Nephron (organoid): Measurements from ENCODE around the gene TAF4.

Experiments used
- H3K27ac Mint-ChIP-seq, 3 experiments: 2 replicates each; pipeline ENCODE4 v1.8.0; 2020; ENCODE audit warnings: mixed read lengths in 3 of 3, mild to moderate bottlenecking in 2 of 3, moderate library complexity in 1 of 3
- H3K27me3 Mint-ChIP-seq: 2 replicates; pipeline ENCODE4 v1.8.0; 2021; ENCODE audit warnings: low read depth, mild to moderate bottlenecking, moderate library complexity, mixed read lengths
- H3K36me3 Mint-ChIP-seq: 2 replicates; pipeline ENCODE4 v1.8.0; 2020; ENCODE audit warnings: low read depth, mixed read lengths
- H3K4me1 Mint-ChIP-seq: 2 replicates; pipeline ENCODE4 v1.8.0; 2020; ENCODE audit warnings: mixed read lengths
- H3K4me3 Mint-ChIP-seq, 3 experiments: 2 replicates each; pipeline ENCODE4 v1.8.0; 2020; ENCODE audit warnings: mild to moderate bottlenecking in 3 of 3, mixed read lengths in 3 of 3, moderate library complexity in 2 of 3
- H3K9me3 Mint-ChIP-seq: 2 replicates; pipeline ENCODE4 v1.8.0; 2020; ENCODE audit warnings: mixed read lengths
- CTCF ChIP-seq, 3 experiments: fragments of 200-600 bp; sonication (generic); IDR thresholded peaks; one replicate each; pipeline ENCODE4 v1.5.0; 2021; ENCODE audit warnings: antibody characterized with exemption in 3 of 3; ENCODE audit not compliant: unreplicated experiment in 3 of 3

The TAF4 gene

GRCh38 chr20:61979701-61980635 is 85.7 kb downstream of the TAF4 start:
- Mint-ChIP-seq H3K9me3 (no peaks in the 10 kb centered on the region), H3K4me1 (no peaks in the 10 kb centered on the region), H3K4me3 (no peak overlapping the region), H3K36me3 (peaks cover 38% of the 10 kb centered on the region), H3K27me3 (no peaks in the 10 kb centered on the region), H3K27ac (no peak overlapping the region)
- TF ChIP-seq CTCF (IDR thresholded peaks at IDR 0.05; ENCODE audit: unreplicated experiment in 3 of 3): no peak

- Mint-ChIP-seq H3K36me3 (peaks cover 39% of the 10 kb centered on the region), H3K4me1 (no peaks in the 10 kb centered on the region), H3K9me3 (no peaks in the 10 kb centered on the region), H3K27ac (no peak overlapping the region), H3K4me3 (no peak overlapping the region), H3K27me3 (no peaks in the 10 kb centered on the region)
- no peak for TF ChIP-seq CTCF (IDR thresholded peaks at IDR 0.05; ENCODE audit: unreplicated experiment in 3 of 3)
Observed at GRCh38 chr20:61979090-61979489, 86.6 kb downstream of the TAF4 start.

- H3K27me3 Mint-ChIP-seq: no peaks in the 10 kb centered on the region
- TF ChIP-seq CTCF (IDR thresholded peaks at IDR 0.05; ENCODE audit: unreplicated experiment in 3 of 3): no peak
- H3K4me3 Mint-ChIP-seq: no peak overlapping the region
- H3K9me3 Mint-ChIP-seq: no peaks in the 10 kb centered on the region
- H3K27ac Mint-ChIP-seq: no peak overlapping the region
- H3K4me1 Mint-ChIP-seq: no peaks in the 10 kb centered on the region
- H3K36me3 Mint-ChIP-seq: peaks cover 39% of the 10 kb centered on the region
Observed at GRCh38 chr20:61978491-61978890, 87.2 kb downstream of the TAF4 start.

- Mint-ChIP-seq H3K27me3 (no peaks in the 10 kb centered on the region), H3K27ac (no peak overlapping the region), H3K4me3 (no peak overlapping the region), H3K36me3 (peaks cover 42% of the 10 kb centered on the region), H3K9me3 (no peaks in the 10 kb centered on the region), H3K4me1 (no peaks in the 10 kb centered on the region)
- TF ChIP-seq CTCF (IDR thresholded peaks at IDR 0.05; ENCODE audit: unreplicated experiment in 3 of 3): no peak
Observed at GRCh38 chr20:61977419-61977786, 88.3 kb downstream of the TAF4 start.

GRCh38 chr20:61976644-61977418 is 88.8 kb downstream of the TAF4 start:
- H3K27ac Mint-ChIP-seq: no peak overlapping the region
- H3K4me3 Mint-ChIP-seq: no peak overlapping the region

More at GRCh38 chr20:61976644-61977418, 88.8 kb downstream of the TAF4 start:
- Mint-ChIP-seq H3K36me3 (peaks cover 43% of the 10 kb centered on the region), H3K4me1 (no peaks in the 10 kb centered on the region), H3K27me3 (no peaks in the 10 kb centered on the region), H3K9me3 (no peaks in the 10 kb centered on the region)
- no peak for TF ChIP-seq CTCF (IDR thresholded peaks at IDR 0.05; ENCODE audit: unreplicated experiment in 3 of 3)
